GM10266 (cell line): ENCODE data around the gene ATRN.

Source experiments
- DNase-seq: peaks from one replicate; pipeline ENCODE4 v3.0.0; 2012; ENCODE audit errors: extremely low spot score
- TF ChIP-seq, protein P1 (sequence below): IDR thresholded peaks from 2 replicates; pipeline ENCODE4 v1.5.1; 2012; ENCODE audit warnings: mild to moderate bottlenecking, low read depth; ENCODE audit not compliant: control insufficient read depth, insufficient read depth; ENCODE audit errors: missing control alignments

Gene ATRN

DNA sequence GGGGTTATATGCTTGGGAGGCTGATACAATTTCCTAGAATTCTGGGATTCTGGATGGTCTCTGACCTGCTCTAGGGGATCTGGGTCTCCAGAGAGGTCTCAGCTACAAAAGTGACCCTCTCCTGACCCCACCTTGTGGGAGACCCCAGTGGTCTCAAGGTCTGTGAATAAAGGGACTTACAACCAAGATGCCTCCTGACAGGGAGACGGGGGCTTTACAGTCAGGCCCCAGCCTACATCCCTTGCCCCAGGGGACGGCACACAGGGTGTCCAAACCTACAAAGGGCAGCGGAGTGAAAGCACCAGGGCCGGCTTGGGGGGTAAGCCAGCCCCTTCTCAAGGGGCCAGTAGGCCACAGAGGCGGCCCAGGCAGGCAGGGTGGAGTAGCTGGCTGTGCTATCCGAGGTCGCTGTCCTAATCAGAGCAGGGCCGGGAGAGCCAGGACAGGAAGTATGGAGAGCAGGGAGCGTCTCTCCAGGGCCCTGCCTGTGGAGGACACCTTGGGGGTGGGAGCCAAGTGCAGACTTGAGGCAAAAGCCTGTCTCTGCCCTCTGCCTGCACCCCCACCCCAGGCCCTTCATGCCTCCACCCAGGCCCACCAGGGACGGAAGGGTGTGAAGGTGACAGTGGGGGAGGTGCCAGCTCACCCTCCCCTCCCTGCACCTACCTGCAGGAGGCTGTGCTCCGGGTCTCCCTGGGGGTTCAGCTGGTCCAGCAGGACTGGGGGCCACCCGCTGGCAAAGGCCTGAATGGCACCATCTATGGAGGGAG, 188.9 kb downstream of the ATRN start:
- TF ChIP-seq, protein P1, sequence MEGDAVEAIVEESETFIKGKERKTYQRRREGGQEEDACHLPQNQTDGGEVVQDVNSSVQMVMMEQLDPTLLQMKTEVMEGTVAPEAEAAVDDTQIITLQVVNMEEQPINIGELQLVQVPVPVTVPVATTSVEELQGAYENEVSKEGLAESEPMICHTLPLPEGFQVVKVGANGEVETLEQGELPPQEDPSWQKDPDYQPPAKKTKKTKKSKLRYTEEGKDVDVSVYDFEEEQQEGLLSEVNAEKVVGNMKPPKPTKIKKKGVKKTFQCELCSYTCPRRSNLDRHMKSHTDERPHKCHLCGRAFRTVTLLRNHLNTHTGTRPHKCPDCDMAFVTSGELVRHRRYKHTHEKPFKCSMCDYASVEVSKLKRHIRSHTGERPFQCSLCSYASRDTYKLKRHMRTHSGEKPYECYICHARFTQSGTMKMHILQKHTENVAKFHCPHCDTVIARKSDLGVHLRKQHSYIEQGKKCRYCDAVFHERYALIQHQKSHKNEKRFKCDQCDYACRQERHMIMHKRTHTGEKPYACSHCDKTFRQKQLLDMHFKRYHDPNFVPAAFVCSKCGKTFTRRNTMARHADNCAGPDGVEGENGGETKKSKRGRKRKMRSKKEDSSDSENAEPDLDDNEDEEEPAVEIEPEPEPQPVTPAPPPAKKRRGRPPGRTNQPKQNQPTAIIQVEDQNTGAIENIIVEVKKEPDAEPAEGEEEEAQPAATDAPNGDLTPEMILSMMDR = no peak
- DNase-seq = peak; percentile 18

DNA sequence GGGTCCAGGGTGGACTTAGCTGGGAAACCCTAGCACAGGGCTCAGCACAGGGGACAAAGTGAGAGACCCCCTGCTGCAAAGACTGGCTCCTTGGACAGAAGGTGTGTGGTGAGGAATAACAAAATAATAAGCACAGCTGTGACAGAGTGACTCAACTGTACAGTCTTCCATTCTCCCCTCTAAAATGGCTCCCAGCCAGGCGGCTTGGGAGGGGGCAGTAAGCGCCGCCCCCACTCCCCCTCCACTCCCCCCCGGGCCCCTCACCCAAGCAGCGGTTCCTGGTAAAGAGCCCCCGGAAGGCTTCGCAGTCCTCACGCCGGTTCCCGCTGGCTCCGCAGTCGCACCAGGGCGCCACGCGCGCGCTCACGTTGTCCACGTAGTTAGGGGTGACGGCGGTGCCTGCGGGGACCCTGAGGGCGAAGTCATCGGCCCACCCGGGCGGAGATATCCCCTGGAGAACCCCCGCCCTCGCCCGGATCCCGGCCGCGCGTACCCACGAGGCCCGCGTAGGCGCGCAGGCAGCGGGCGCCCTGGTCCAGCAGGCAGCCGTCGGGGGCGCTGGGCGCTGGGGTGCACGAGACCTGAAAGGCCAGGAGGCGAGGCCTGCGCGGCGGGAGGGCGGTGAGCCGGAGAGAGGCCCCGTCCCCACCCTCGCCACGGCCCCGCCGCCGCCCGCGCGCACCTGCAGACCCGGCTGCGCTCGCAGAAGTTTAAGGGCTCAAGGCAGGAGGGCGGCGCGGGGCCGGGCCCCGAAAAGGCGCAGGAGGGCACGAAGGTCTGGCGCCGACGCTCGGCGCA, 189.6 kb downstream of the ATRN start:
- TF ChIP-seq, protein P1 = no peak
- DNase-seq = peak; percentile 41

DNA sequence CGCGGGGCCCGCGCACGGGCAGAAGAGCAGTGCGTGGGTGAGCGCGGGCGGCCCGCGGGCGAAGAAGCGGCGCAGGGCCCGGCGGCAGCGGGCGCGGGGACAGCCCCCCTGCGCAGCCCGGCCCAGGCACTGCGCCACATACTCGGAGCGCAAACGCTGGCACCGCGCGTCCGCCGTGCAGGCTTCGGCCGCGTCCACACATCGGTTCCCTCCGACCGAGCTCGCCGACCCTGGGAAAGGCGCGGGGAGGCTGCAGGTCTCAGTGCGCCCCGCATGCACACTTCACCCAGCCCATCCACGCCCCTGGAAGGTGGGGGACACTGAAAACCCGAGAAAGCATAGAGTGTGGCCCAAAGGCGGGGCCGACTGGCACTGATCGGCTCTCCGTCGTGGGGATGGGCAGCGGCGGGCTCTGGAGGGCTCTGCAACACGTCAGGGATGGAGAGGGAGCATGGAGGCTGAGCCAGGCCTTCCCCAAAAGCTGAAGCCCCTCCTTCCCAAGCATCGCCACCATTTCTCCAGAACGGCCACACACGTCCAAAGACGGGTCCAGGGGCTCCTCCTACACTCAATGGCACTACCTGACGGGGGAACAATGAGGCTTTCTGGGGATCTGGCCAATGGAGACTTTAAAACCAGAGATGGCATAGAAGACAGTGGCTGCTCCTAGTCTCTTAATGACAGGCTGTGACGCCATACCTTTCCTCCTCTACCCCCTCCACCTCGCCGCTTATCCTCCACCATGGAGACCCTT, 190.4 kb downstream of the ATRN start:
- peak; percentile 22 for DNase-seq
- TF ChIP-seq, protein P1 = no peak

DNA sequence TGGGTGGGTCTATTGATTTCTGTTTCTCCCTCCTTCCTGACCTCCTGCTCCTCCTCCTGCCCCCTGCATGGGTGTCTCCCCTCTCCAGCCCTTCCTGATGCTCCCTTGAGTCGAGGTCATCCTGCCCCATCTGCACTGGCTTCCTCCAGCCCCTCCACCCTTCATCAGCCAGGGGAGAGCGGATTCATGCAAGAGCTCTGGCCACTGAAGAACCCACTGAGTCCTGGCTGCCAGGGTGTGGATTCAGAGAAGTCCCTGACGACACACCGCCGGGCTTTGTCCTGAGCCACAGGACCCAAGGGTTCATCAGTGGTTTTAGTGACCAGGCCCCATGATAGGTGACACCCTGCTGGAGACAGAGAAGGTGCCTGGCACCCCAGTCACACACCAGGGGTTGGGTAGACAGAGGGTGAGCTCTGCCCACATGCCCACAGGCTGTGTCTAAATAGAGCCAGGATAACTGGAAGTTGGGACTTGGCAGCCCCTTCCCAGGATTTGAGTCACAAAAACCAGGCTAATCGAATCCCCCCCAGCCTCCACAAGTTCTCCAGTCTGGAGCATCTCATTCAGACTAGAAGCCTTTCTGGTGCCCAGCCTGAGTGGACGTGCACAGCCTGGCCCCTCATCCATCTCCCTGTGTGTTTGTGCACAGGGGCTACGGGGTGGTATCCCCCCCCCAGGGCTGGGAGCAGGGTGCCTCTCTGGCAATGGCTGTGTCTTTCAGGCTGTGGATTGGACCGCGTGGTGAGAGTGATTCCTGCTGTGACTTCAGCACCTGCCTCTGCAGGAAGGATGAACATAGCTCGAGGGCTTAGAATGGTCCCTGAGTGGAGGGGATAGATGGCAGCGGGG, 191.2 kb downstream of the ATRN start:
- TF ChIP-seq, protein P1 = no peak
- peak; percentile 18 for DNase-seq

DNA sequence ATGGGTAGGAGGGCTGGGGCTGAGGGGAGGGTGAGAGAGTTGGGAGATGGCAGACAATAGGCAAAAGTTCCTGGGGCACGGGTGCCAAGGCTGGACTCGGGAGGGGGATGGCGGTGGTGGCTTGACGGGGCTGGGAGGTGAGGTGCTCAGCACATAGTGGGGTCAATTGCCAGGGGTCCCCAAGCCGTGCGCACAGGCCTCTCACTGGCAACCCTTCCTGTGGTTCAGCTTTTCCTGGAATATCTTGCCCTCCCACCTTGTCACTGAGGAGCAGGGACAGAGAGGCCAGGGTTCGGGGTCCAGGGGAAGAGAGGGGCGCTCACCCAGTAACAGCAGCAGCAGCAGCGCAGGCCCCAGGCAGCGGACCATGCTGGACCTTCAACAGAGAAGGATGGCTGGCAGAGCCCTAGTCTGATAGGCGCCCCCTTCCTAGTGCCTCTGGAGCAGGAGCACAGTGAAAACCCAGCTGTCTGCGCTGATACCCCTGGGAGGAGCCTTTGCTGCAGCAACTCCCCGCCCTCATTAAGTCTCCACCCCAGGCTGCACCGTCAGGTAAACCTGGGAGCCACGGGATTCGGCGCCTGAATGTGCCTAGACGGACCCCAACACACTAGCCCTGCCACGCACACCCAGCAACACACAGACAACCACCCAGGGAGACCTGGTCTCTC, 192.3 kb downstream of the ATRN start, which contains the start of gene GFRA4:
Gene GFRA4 (minus strand): TSS at position 369 of the 671 bp plus-strand sequence. CDS start 0 bp downstream, at position 369.
- peak; percentile 8 for DNase-seq
- TF ChIP-seq, protein P1 = no peak

DNA sequence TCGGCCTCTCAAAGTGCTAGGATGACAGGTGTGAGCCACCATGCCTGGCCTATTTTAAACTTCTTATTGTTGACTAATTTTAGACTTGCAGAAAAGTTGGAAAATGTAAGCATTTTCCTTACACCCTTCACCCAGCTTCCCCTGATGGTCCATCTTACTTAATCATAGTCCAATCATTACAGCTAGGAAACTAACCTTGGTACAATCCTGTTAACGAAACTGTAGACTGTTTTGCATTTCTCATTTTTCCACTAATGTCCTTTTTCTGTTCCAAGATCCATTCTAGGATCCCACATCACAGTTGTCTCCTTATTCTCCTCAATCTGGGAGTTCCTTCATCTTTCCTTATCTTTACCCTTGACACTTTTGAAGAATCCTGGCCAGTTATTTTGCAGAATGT, 193.0 kb downstream of the ATRN start:
- TF ChIP-seq, protein P1 = no peak
- DNase-seq = no peak
